ENCODE measurements around the gene KIF1B.
A peak's percentile ranks its signal among the peaks of the same experiment; 100 is the strongest.
"Not testable (repeated sequence)": the region's sequence is repeated elsewhere in the genome, so short reads cannot be mapped to it uniquely, and the experiment has no call there.

GRCh38 chr1:10377365-10378029 lies 167.1 kb downstream of the KIF1B start:
- not testable (repeated sequence) for TF ChIP-seq EGR1 (IDR thresholded peaks at IDR 0.05); REST (IDR thresholded peaks at IDR 0.05; ENCODE audit: low read depth); CEBPB (IDR thresholded peaks at IDR 0.05); MAX (IDR thresholded peaks at IDR 0.05); TAF1 (IDR thresholded peaks at IDR 0.05; ENCODE audit: low read depth)
- peak; percentile 68 for TF ChIP-seq RAD21 (IDR thresholded peaks at IDR 0.05; ENCODE audit: low read depth)

Data from Ishikawa (cell line).